GM12878 (cell line): ENCODE results near the gene MAN1B1. TPM values are rescaled to one million over a fixed set of nuclear protein-coding genes. Genes with fewer than 3 reads are reported as not detected.
A peak's percentile ranks its signal among the peaks of the same experiment; 100 is the strongest.

Experiments
- ATF7 ChIP-seq: fragments of 450-650 bp; IDR thresholded peaks from 2 replicates; pipeline ENCODE4 v1.6.1; 2016; ENCODE audit warnings: low read depth, mild to moderate bottlenecking
- CBFB ChIP-seq: IDR thresholded peaks from 2 replicates; pipeline ENCODE4 v1.6.1; 2016; ENCODE audit warnings: antibody characterized with exemption, low read depth
- CREB1 ChIP-seq: IDR thresholded peaks from 2 replicates; pipeline ENCODE4 v1.6.1; 2012; ENCODE audit warnings: low read depth, mild to moderate bottlenecking, inconsistent platforms
- CREM ChIP-seq: IDR thresholded peaks from 2 replicates; pipeline ENCODE4 v1.6.1; 2014; ENCODE audit warnings: antibody characterized with exemption, low read depth
- E4F1 ChIP-seq: fragments of 450-650 bp; IDR thresholded peaks from 2 replicates; pipeline ENCODE4 v1.6.1; 2018; ENCODE audit warnings: borderline replicate concordance, mild to moderate bottlenecking; ENCODE audit not compliant: partially characterized antibody
- EED ChIP-seq: sonication (generic); IDR thresholded peaks from 2 replicates; pipeline ENCODE4 v1.6.1; 2016; ENCODE audit warnings: antibody characterized with exemption, low read depth
- HCFC1 ChIP-seq: fragments of 150-350 bp; IDR thresholded peaks from 2 replicates; pipeline ENCODE4 v1.6.1; 2014; ENCODE audit warnings: low read length
- HDGF ChIP-seq: fragments of 450-650 bp; IDR thresholded peaks from 2 replicates; pipeline ENCODE4 v1.6.1; 2016; ENCODE audit warnings: antibody characterized with exemption
- IKZF1 ChIP-seq: fragments of 450-650 bp; conservative IDR thresholded peaks from 2 replicates; pipeline ENCODE4 v1.6.1; 2017; ENCODE audit warnings: antibody characterized with exemption, mild to moderate bottlenecking
- JUNB ChIP-seq: IDR thresholded peaks from 2 replicates; pipeline ENCODE4 v1.6.1; 2016; ENCODE audit warnings: antibody characterized with exemption, mild to moderate bottlenecking
- LARP7 ChIP-seq: fragments of 450-650 bp; IDR thresholded peaks from 2 replicates; pipeline ENCODE4 v1.6.1; 2017; ENCODE audit warnings: mild to moderate bottlenecking
- MEF2A ChIP-seq: IDR thresholded peaks from 2 replicates; pipeline ENCODE4 v1.6.1; 2011; ENCODE audit warnings: low read depth, mild to moderate bottlenecking, low read length, moderate library complexity; ENCODE audit not compliant: insufficient read depth
- MXI1 ChIP-seq: fragments of 150-350 bp; IDR thresholded peaks from 2 replicates; pipeline ENCODE4 v1.6.1; 2011; ENCODE audit warnings: low read depth, mild to moderate bottlenecking, inconsistent platforms, low read length, improper control_type of control experiment
- NBN ChIP-seq: fragments of 450-650 bp; IDR thresholded peaks from 2 replicates; pipeline ENCODE4 v1.6.1; 2016
- POLR2AphosphoS2 ChIP-seq: IDR thresholded peaks from 2 replicates; pipeline ENCODE4 v1.6.1; 2011; ENCODE audit warnings: low read depth, mild to moderate bottlenecking, low read length, improper control_type of control experiment, moderate library complexity
- POLR2AphosphoS5 ChIP-seq: IDR thresholded peaks from 2 replicates; pipeline ENCODE4 v1.6.1; 2011; ENCODE audit warnings: mild to moderate bottlenecking, low read length, inconsistent platforms
- RB1 ChIP-seq: fragments of 450-650 bp; formaldehyde crosslinking; IDR thresholded peaks from 2 replicates; pipeline ENCODE4 v1.6.1; 2017; ENCODE audit warnings: mild to moderate bottlenecking, borderline replicate concordance
- RELA ChIP-seq: fragments of 450-650 bp; IDR thresholded peaks from 2 replicates; pipeline ENCODE4 v1.8.0; 2014; ENCODE audit warnings: borderline replicate concordance; ENCODE audit not compliant: partially characterized antibody
- RUNX3 ChIP-seq: IDR thresholded peaks from 2 replicates; pipeline ENCODE4 v1.6.1; 2012; ENCODE audit warnings: low read length, inconsistent platforms
- SIN3A ChIP-seq: IDR thresholded peaks from 2 replicates; pipeline ENCODE4 v1.6.1; 2012; ENCODE audit warnings: low read depth, low read length, improper control_type of control experiment
- SMAD1 ChIP-seq: fragments of 450-650 bp; IDR thresholded peaks from 2 replicates; pipeline ENCODE4 v1.6.1; 2018; ENCODE audit warnings: mild to moderate bottlenecking, low read depth; ENCODE audit not compliant: partially characterized antibody
- SP1 ChIP-seq: IDR thresholded peaks from one replicate; pipeline ENCODE4 v1.6.1; 2011; ENCODE audit warnings: low read depth, low read length
- SPI1 ChIP-seq: IDR thresholded peaks from 2 replicates; pipeline ENCODE4 v1.6.1; 2011; ENCODE audit warnings: low read depth, mild to moderate bottlenecking, low read length, moderate library complexity, borderline replicate concordance; ENCODE audit not compliant: insufficient read depth
- TCF12 ChIP-seq: IDR thresholded peaks from 2 replicates; pipeline ENCODE4 v1.6.1; 2011; ENCODE audit warnings: low read depth, mild to moderate bottlenecking, low read length
- YY1 ChIP-seq: IDR thresholded peaks from 2 replicates; pipeline ENCODE4 v1.6.1; 2011; ENCODE audit warnings: low read depth, mild to moderate bottlenecking, low read length
- ZNF274 ChIP-seq: IDR thresholded peaks from one replicate; pipeline ENCODE4 v1.8.0; 2011; ENCODE audit not compliant: insufficient read length, insufficient read depth
- polyA plus RNA-seq, 11 experiments: library from polyadenylated mRNA; depleted of rRNA in 4 of 11; unstranded in 6 of 11; stranded (reverse) in 5 of 11; fragments of >200 nt; fragmentation: Nextera tagmentation in 4 of 11; fragmentation: Illumina TruSeq in 1 of 11; extraction: Ambion mirVana in 4 of 11; extraction: Trizol in 1 of 11; gene quantifications; 1 replicate in 1 of 11; 2 replicates in 10 of 11; pipeline versions ENCODE4 v1.2.1 to v1.2.3, GENCODE V29; 2011 to 2016; ENCODE audit warnings: inconsistent platforms in 2 of 11, missing spikeins in 2 of 11, low read depth in 1 of 11
- total RNA-seq, 4 experiments: library from RNA; depleted of rRNA in 3 of 4; stranded (reverse); fragments of >200 nt in 3 of 4; fragmentation: Illumina TruSeq in 1 of 4; extraction: Trizol in 1 of 4; gene quantifications; 2 replicates each; pipeline versions ENCODE4 v1.2.1 to v1.2.3, GENCODE V29; 2013 to 2021
- TF ChIP-seq, protein P1 (sequence below): fragments of 450-650 bp; IDR thresholded peaks from 2 replicates; pipeline ENCODE4 v1.6.1; 2017; ENCODE audit warnings: mild to moderate bottlenecking
- TF ChIP-seq, protein P2 (sequence below): IDR thresholded peaks from 2 replicates; pipeline ENCODE4 v1.6.1; 2011; ENCODE audit warnings: mild to moderate bottlenecking, low read depth, low read length, moderate library complexity; ENCODE audit not compliant: insufficient replicate concordance

Gene MAN1B1
- total and polyA plus RNA-seq, 10 of the 15 experiments (the other 5 are each of a cell fraction or from before 2014, with no cell fraction given), result 0.71 to 34.1 (median 22.7) TPM

- TF ChIP-seq E4F1 (no peak), HCFC1 (0 out of 2 replicates have a peak, but pooled peaks have one; percentile 34), ZNF274 (no peak), POLR2AphosphoS2 (no peak), ATF7 (peak; percentile 89), EED (peak; percentile 71), CREB1 (peak; percentile 82), RELA (peak; percentile 63), IKZF1 (peak; percentile 91), HDGF (peak; percentile 78; the same call in 1 of the 2 replicates), CREM (peak; percentile 88), SP1 (peak; percentile 69), SPI1 (peak; percentile 70; the same call in 1 of the 2 replicates), MEF2A (peak; percentile 25; the same call in 1 of the 2 replicates), JUNB (peak; percentile 85), RB1 (peak; percentile 28; the same call in 1 of the 2 replicates), MXI1 (peak; percentile 68), YY1 (peak; percentile 62; the same call in 1 of the 2 replicates), SMAD1 (no peak), CBFB (peak; percentile 65; the same call in 1 of the 2 replicates), SIN3A (peak; percentile 73; the same call in 1 of the 2 replicates), POLR2AphosphoS5 (peak; percentile 52; the same call in 1 of the 2 replicates), NBN (peak; percentile 95), TCF12 (peak; percentile 59; the same call in 1 of the 2 replicates), LARP7 (0 out of 2 replicates have a peak, but pooled peaks have one; percentile 28), RUNX3 (peak; percentile 88)
- TF ChIP-seq, protein P1, sequence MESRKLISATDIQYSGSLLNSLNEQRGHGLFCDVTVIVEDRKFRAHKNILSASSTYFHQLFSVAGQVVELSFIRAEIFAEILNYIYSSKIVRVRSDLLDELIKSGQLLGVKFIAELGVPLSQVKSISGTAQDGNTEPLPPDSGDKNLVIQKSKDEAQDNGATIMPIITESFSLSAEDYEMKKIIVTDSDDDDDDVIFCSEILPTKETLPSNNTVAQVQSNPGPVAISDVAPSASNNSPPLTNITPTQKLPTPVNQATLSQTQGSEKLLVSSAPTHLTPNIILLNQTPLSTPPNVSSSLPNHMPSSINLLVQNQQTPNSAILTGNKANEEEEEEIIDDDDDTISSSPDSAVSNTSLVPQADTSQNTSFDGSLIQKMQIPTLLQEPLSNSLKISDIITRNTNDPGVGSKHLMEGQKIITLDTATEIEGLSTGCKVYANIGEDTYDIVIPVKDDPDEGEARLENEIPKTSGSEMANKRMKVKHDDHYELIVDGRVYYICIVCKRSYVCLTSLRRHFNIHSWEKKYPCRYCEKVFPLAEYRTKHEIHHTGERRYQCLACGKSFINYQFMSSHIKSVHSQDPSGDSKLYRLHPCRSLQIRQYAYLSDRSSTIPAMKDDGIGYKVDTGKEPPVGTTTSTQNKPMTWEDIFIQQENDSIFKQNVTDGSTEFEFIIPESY, result no peak
- TF ChIP-seq, protein P2, sequence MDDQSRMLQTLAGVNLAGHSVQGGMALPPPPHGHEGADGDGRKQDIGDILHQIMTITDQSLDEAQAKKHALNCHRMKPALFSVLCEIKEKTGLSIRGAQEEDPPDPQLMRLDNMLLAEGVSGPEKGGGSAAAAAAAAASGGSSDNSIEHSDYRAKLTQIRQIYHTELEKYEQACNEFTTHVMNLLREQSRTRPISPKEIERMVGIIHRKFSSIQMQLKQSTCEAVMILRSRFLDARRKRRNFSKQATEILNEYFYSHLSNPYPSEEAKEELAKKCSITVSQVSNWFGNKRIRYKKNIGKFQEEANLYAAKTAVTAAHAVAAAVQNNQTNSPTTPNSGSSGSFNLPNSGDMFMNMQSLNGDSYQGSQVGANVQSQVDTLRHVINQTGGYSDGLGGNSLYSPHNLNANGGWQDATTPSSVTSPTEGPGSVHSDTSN, result no peak
Measured at GRCh38 chr9:137095664-137096517, 9.1 kb downstream of the MAN1B1 start (continued).
